IMR-90 (cell line): ENCODE results near the gene ALS2CL. TPM values are rescaled to one million over a fixed set of nuclear protein-coding genes. Genes with fewer than 3 reads are reported as not detected.

Source experiments
- ATAC-seq: fragments of 200-7000 bp; cut with Tn5 transposase; 2 replicates; pipeline ENCODE4 v1.9.1; 2020; ENCODE audit warnings: low read depth, mild to moderate bottlenecking, moderate library complexity
- BruUV-seq: library from RNA; stranded (reverse); fragments of 400-500 nt; replicated peaks from 2 replicates; lab custom pipeline; 2021; lab: Mats Ljungman, UMichigan
- CTCF ChIA-PET: fragments of 300-600 bp; formaldehyde crosslinking; extraction: SDS; loops from one replicate; lab custom pipeline; 2021; ENCODE audit warnings: antibody characterized with exemption; lab: Yijun Ruan, JAX
- POLR2A ChIA-PET: fragments of 300-600 bp; sonication (Branson Sonifier 250); formaldehyde crosslinking; loops from one replicate; lab custom pipeline; 2022; ENCODE audit warnings: antibody characterized with exemption; ENCODE audit not compliant: unreplicated experiment; lab: Charles Lee
- DNase-seq: peaks from one replicate; pipeline ENCODE4 v3.0.0; 2013
- H2AFZ ChIP-seq: replicated peaks from 2 replicates; pipeline ENCODE3; 2013; ENCODE audit warnings: low read length, mild to moderate bottlenecking; ENCODE audit not compliant: poor library complexity
- H2AK5ac ChIP-seq: 2 replicates; pipeline ENCODE4 v1.6.1; 2013; ENCODE audit warnings: low read depth, low read length, inconsistent platforms
- H2AK9ac ChIP-seq: replicated peaks from 2 replicates; pipeline ENCODE3; 2013; ENCODE audit warnings: mild to moderate bottlenecking, low read depth, low read length, moderate library complexity; ENCODE audit not compliant: poor library complexity
- H2BK120ac ChIP-seq: 2 replicates; pipeline ENCODE4 v1.6.1; 2013; ENCODE audit warnings: low read depth, low read length, inconsistent platforms
- H2BK15ac ChIP-seq: 3 replicates; pipeline ENCODE4 v1.6.1; 2013; ENCODE audit warnings: low read depth, low read length, inconsistent platforms
- H2BK20ac ChIP-seq: 2 replicates; pipeline ENCODE4 v1.6.1; 2013; ENCODE audit warnings: low read depth, mild to moderate bottlenecking, inconsistent platforms, low read length, moderate library complexity
- H2BK5ac ChIP-seq: 2 replicates; pipeline ENCODE4 v1.6.1; 2013; ENCODE audit warnings: mild to moderate bottlenecking, low read depth, low read length, inconsistent platforms; ENCODE audit not compliant: poor library complexity, severe bottlenecking
- H3K14ac ChIP-seq: replicated peaks from 2 replicates; pipeline ENCODE4 v1.6.1; 2013; ENCODE audit warnings: low read depth, low read length, inconsistent platforms
- H3K18ac ChIP-seq: 2 replicates; pipeline ENCODE4 v1.6.1; 2013; ENCODE audit warnings: low read depth, low read length, control low read depth
- H3K23ac ChIP-seq: 2 replicates; pipeline ENCODE4 v1.6.1; 2013; ENCODE audit warnings: low read depth, low read length, inconsistent platforms
- H3K27ac ChIP-seq: 2 replicates; pipeline ENCODE4 v1.5.1; 2013; ENCODE audit warnings: mild to moderate bottlenecking, control low read depth, low read length; ENCODE audit not compliant: insufficient read depth
- H3K27me3 ChIP-seq: 2 replicates; pipeline ENCODE4 v1.6.1; 2013; ENCODE audit warnings: low read length; ENCODE audit not compliant: control insufficient read depth, insufficient read depth
- H3K36me3 ChIP-seq: 2 replicates; pipeline ENCODE4 v1.6.1; 2013; ENCODE audit warnings: low read length, mixed read lengths; ENCODE audit not compliant: control insufficient read depth, insufficient read depth
- H3K4ac ChIP-seq: 2 replicates; pipeline ENCODE4 v1.6.1; 2013; ENCODE audit warnings: low read depth, low read length, inconsistent platforms
- H3K4me1 ChIP-seq: 2 replicates; pipeline ENCODE4 v1.6.1; 2013; ENCODE audit warnings: low read length, mixed read lengths; ENCODE audit not compliant: control insufficient read depth, insufficient read depth
- H3K4me2 ChIP-seq: 2 replicates; pipeline ENCODE4 v1.6.1; 2013; ENCODE audit warnings: low read depth, mild to moderate bottlenecking, control low read depth, low read length, moderate library complexity
- H3K4me3 ChIP-seq: 2 replicates; pipeline ENCODE4 v1.5.1; 2013; ENCODE audit warnings: low read depth, mild to moderate bottlenecking, control low read depth, low read length, moderate library complexity; ENCODE audit not compliant: insufficient read depth
- H3K56ac ChIP-seq: 2 replicates; pipeline ENCODE4 v1.6.1; 2013; ENCODE audit warnings: low read length, inconsistent platforms; ENCODE audit not compliant: insufficient read depth; ENCODE audit errors: extremely low read depth
- H3K79me1 ChIP-seq, 2 experiments: 2 replicates each; pipeline ENCODE4 v1.6.1; 2013; ENCODE audit warnings: low read length in 2 of 2, inconsistent platforms in 1 of 2, low read depth in 1 of 2
- H3K9ac ChIP-seq: 2 replicates; pipeline ENCODE4 v1.6.1; 2013; ENCODE audit warnings: low read depth, low read length, control low read depth
- H3K9me1 ChIP-seq: 2 replicates; pipeline ENCODE4 v1.6.1; 2013; ENCODE audit warnings: low read length, inconsistent platforms; ENCODE audit not compliant: insufficient read depth
- H3K9me3 ChIP-seq: 2 replicates; pipeline ENCODE4 v1.6.1; 2013; ENCODE audit warnings: low read length; ENCODE audit not compliant: control insufficient read depth, insufficient read depth
- H4K20me1 ChIP-seq: 2 replicates; pipeline ENCODE4 v1.6.1; 2013; ENCODE audit warnings: low read length, inconsistent platforms; ENCODE audit not compliant: insufficient read depth
- H4K5ac ChIP-seq: 2 replicates; pipeline ENCODE4 v1.6.1; 2013; ENCODE audit warnings: mild to moderate bottlenecking, low read depth, low read length, control low read depth
- H4K8ac ChIP-seq, 2 experiments: 2 replicates each; pipeline ENCODE4 v1.6.1; 2013; ENCODE audit warnings: low read depth in 2 of 2, low read length in 2 of 2, control low read depth in 1 of 2, inconsistent platforms in 1 of 2
- H4K91ac ChIP-seq: 2 replicates; pipeline ENCODE4 v1.6.1; 2013; ENCODE audit warnings: low read depth, low read length, inconsistent platforms; ENCODE audit not compliant: insufficient read depth
- BHLHE40 ChIP-seq: fragments of 150-350 bp; IDR thresholded peaks from 2 replicates; pipeline ENCODE4 v1.6.1; 2016; ENCODE audit warnings: mild to moderate bottlenecking, low read depth, low read length
- CEBPB ChIP-seq: IDR thresholded peaks from 2 replicates; pipeline ENCODE4 v1.6.1; 2012; ENCODE audit warnings: low read depth, low read length, improper control_type of control experiment
- FOS ChIP-seq: fragments of 150-350 bp; IDR thresholded peaks from 2 replicates; pipeline ENCODE4 v1.6.1; 2016; ENCODE audit warnings: low read depth, low read length
- RCOR1 ChIP-seq: IDR thresholded peaks from 2 replicates; pipeline ENCODE4 v1.6.1; 2012; ENCODE audit warnings: mild to moderate bottlenecking, low read length, improper control_type of control experiment; ENCODE audit not compliant: insufficient replicate concordance
- RFX5 ChIP-seq: IDR thresholded peaks from 2 replicates; pipeline ENCODE4 v1.8.0; 2012; ENCODE audit warnings: low read depth, mild to moderate bottlenecking, low read length, moderate library complexity
- SMC3 ChIP-seq: fragments of 150-350 bp; IDR thresholded peaks from 2 replicates; pipeline ENCODE4 v1.6.1; 2016; ENCODE audit warnings: low read depth, mild to moderate bottlenecking, antibody characterized with exemption, low read length, moderate library complexity
- WGBS, 2 experiments: methylation state at CpG; one replicate each; pipeline versions ENCODE4 v1.1.5 to v1.1.7; 2013; ENCODE audit warnings: missing lambda C conversion rate in 2 of 2; ENCODE audit not compliant: insufficient read length in 1 of 2; ENCODE audit errors: extremely low coverage in 2 of 2; 5-methylcytosine and 5-hydroxymethylcytosine counted together
- dilution Hi-C: fragments of 300-500 bp; cut with HindIII; formaldehyde crosslinking; loops from one replicate; pipeline ENCODE4 v1.14.3; 2018; ENCODE audit warnings: low sequenced_read_pairs; ENCODE audit not compliant: unreplicated experiment
- in situ Hi-C: fragments of 300-500 bp; cut with MboI; formaldehyde crosslinking; loops from 3 replicates; pipeline ENCODE4 v1.14.3; 2019; ENCODE audit warnings: low sequenced_read_pairs, inconsistent platforms, mixed read lengths
- intact Hi-C: fragments of 100-400 bp; cut with micrococcal nuclease; formaldehyde crosslinking; loops from 2 replicates; pipeline ENCODE4 v1.10.0; 2022
- polyA plus RNA-seq, 3 experiments: library from polyadenylated mRNA; depleted of rRNA; stranded (reverse); fragments of >200 nt; gene quantifications; 2 replicates each; pipeline ENCODE4 v1.2.3, GENCODE V29; 2012; ENCODE audit warnings: low replicate concordance in 1 of 3
- total RNA-seq: library from RNA; depleted of rRNA; stranded (reverse); fragments of >200 nt; gene quantifications from 2 replicates; pipeline ENCODE4 v1.2.3, GENCODE V29; 2012
- TF ChIP-seq, protein P1 (sequence below): fragments of 150-350 bp; IDR thresholded peaks from 2 replicates; pipeline ENCODE4 v1.6.1; 2017; ENCODE audit warnings: mild to moderate bottlenecking, antibody characterized with exemption, low read length, low read depth
- TF ChIP-seq, protein P2 (sequence below): fragments of 150-350 bp; IDR thresholded peaks from 2 replicates; pipeline ENCODE4 v1.6.1; 2016; ENCODE audit warnings: low read depth, mild to moderate bottlenecking, low read length, moderate library complexity, borderline replicate concordance
- TF ChIP-seq, protein P3 (sequence below): conservative IDR thresholded peaks from 2 replicates; pipeline ENCODE4 v1.5.1; 2012; ENCODE audit warnings: mild to moderate bottlenecking, low read depth, low read length, improper control_type of control experiment

Gene ALS2CL
- total and polyA plus RNA-seq, 2 of the 4 experiments (the other 2 are of a cell fraction): 2.2 to 4.8 TPM

DNA sequence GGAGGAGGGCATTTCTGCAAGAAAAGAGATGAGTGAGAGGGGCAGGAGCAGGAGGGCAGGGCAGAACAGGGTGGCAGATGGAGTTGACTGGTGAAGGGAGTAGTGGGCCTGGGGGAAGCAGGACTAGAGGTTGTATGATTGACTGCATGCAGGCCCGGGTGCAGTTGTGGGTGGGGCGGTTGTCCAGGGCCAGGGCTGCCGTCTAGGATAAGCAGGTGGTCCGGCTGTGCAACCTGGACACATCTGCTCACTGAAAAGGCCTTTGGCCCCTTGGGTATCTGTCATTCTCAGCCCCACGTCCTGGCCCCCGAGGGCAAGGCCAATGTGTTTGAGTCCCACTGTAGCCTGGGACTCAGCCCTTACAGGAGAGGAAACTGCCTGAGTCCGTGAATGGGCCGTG, 25.4 kb downstream of the ALS2CL start:
- Histone ChIP-seq H4K5ac (no peak overlapping the region), H4K91ac (no peak overlapping the region), H3K27me3 (peaks cover 2% of the 10 kb centered on the region; the same call in 1 of the 2 replicates), H3K27ac (no peak overlapping the region), H3K18ac (no peak overlapping the region), H4K8ac (no peak overlapping the region), H3K4me2 (no peak overlapping the region), H2BK20ac (no peak overlapping the region), H2BK15ac (no peak overlapping the region), H2AK5ac (no peak overlapping the region), H2AFZ (peak overlapping the region; percentile 8), H3K4ac (no peak overlapping the region), H3K23ac (no peak overlapping the region), H3K9ac (no peak overlapping the region), H3K9me1 (no peaks in the 10 kb centered on the region; the same call in 1 of the 2 replicates), H3K56ac (no peak overlapping the region), H3K14ac (no peak overlapping the region), H2BK5ac (no peak overlapping the region), H3K9me3 (no peaks in the 10 kb centered on the region), H4K20me1 (no peaks in the 10 kb centered on the region), H3K36me3 (peaks cover 1% of the 10 kb centered on the region; the same call in 1 of the 2 replicates), H2AK9ac (no peak overlapping the region), H3K4me3 (no peak overlapping the region), H3K79me1 (no peaks in the 10 kb centered on the region), H2BK120ac (no peak overlapping the region), H3K4me1 (peaks cover 6% of the 10 kb centered on the region)
- no TSS peak for BruUV-seq
- DNase-seq (no peak), ATAC-seq (no peak)
- 68% methylated on average over 5 of the region's 8 CpGs; no CpG with 5 or more reads in 1 of the 2 experiments for WGBS, 2 experiments
- dilution Hi-C loops: no loop called here
- ChIA-PET POLR2A (no interaction called here), CTCF (no interaction called here)
- in situ Hi-C loops: no loop called here
- TF ChIP-seq CEBPB (no peak), RFX5 (no peak), BHLHE40 (no peak), RCOR1 (no peak), SMC3 (no peak), FOS (no peak)
- TF ChIP-seq, protein P1, sequence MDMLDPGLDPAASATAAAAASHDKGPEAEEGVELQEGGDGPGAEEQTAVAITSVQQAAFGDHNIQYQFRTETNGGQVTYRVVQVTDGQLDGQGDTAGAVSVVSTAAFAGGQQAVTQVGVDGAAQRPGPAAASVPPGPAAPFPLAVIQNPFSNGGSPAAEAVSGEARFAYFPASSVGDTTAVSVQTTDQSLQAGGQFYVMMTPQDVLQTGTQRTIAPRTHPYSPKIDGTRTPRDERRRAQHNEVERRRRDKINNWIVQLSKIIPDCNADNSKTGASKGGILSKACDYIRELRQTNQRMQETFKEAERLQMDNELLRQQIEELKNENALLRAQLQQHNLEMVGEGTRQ: no peak
- TF ChIP-seq, protein P2, sequence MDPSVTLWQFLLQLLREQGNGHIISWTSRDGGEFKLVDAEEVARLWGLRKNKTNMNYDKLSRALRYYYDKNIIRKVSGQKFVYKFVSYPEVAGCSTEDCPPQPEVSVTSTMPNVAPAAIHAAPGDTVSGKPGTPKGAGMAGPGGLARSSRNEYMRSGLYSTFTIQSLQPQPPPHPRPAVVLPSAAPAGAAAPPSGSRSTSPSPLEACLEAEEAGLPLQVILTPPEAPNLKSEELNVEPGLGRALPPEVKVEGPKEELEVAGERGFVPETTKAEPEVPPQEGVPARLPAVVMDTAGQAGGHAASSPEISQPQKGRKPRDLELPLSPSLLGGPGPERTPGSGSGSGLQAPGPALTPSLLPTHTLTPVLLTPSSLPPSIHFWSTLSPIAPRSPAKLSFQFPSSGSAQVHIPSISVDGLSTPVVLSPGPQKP: no peak
- TF ChIP-seq, protein P3, sequence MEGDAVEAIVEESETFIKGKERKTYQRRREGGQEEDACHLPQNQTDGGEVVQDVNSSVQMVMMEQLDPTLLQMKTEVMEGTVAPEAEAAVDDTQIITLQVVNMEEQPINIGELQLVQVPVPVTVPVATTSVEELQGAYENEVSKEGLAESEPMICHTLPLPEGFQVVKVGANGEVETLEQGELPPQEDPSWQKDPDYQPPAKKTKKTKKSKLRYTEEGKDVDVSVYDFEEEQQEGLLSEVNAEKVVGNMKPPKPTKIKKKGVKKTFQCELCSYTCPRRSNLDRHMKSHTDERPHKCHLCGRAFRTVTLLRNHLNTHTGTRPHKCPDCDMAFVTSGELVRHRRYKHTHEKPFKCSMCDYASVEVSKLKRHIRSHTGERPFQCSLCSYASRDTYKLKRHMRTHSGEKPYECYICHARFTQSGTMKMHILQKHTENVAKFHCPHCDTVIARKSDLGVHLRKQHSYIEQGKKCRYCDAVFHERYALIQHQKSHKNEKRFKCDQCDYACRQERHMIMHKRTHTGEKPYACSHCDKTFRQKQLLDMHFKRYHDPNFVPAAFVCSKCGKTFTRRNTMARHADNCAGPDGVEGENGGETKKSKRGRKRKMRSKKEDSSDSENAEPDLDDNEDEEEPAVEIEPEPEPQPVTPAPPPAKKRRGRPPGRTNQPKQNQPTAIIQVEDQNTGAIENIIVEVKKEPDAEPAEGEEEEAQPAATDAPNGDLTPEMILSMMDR: no peak
- intact Hi-C loops: no loop called here
